ENCODE results near the gene FBXW5.

FBXW5 gene, protein sequence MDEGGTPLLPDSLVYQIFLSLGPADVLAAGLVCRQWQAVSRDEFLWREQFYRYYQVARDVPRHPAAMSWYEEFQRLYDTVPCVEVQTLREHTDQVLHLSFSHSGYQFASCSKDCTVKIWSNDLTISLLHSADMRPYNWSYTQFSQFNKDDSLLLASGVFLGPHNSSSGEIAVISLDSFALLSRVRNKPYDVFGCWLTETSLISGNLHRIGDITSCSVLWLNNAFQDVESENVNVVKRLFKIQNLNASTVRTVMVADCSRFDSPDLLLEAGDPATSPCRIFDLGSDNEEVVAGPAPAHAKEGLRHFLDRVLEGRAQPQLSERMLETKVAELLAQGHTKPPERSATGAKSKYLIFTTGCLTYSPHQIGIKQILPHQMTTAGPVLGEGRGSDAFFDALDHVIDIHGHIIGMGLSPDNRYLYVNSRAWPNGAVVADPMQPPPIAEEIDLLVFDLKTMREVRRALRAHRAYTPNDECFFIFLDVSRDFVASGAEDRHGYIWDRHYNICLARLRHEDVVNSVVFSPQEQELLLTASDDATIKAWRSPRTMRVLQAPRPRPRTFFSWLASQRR

DNA sequence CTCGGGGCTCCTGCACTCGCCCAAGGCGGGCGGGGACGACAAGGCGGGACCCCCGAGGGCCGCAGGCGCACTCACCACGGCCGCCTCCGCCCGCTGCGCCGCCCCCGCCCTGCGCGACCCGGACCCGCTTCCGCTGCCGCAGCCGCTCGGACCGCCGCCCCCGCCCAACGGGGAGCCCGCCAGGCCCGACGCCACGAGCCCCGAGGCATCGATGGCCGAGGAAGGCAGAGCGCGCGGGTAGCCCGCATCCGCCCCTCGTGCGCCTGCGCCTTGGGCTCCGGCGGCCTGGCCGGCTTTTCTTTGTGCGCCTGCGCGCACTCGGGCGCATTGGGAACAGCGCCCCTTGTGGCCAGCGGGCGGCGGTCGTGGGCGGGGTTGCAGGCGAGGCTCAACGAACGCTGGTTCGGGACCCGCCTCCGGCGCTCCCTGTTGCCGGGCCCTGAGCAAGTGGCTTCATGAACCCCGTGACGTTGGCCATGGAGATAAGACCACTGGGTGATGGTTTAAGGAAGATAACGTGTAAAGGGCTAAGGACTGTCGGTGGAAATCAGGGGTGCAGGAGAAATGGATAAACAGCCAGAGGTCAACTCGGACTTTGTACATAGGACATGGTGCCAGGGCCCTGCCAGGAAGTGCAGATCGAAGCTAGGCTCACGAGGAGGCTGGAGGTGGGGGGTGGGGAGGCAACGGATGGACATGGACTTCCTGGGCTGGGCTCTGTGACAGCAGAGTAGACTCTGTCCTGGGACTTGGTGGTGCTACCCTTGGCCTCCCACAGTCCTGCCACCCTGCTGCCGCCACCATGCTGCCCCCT lies at the start of gene FBXW5, which contains the start of gene C8G:
Gene FBXW5 (minus strand): TSS at position 220 of the 814 bp plus-strand sequence. CDS start 655 bp downstream, outside the sequence.
Gene C8G (plus strand): TSS at position 725 of the 814 bp plus-strand sequence. CDS start 78 bp downstream, at position 803.
- peak; percentile 95 for DNase-seq

- no peak for DNase-seq
Observed at GRCh38 chr9:136992819-136993369, 48.4 kb upstream of the FBXW5 start.

- peak; percentile 92 for DNase-seq
Observed at GRCh38 chr9:136991993-136992818, 47.7 kb upstream of the FBXW5 start, which contains the start of gene PAXX. TSS of gene PAXX (plus strand) at chr9:136992422. CDS start at chr9:136992444, 22 bp downstream.

DNA sequence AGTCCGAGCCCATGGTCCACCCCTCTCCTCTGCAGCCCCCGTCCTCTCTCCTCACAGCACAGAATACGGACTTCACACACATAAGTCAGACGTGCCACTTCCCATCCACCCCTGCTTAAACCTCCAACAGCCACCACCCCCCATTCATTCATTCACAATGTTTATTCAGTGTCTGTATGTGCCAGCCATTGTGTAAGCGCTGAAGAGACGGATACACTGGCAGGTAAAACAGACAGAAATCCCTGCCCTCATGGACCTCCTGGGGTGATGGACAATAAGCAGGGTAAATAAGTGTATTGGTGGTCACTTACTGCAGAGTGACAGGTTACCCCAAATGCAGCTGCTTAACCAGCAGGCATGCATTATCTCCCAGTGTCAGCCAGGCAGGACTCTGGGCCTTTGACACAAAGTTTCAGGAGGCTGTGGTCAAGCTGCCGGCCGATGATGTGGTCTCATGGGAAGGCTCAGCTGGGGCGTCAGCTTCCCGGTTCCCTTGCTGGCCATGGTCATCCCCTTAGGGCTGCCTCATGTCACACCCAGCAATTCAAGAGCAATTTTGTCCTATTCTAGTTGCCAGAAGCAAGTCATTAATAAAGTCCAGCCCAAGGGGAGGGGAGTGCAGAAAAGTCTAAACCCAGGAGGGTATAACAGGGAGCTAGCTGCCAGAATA lies 45.8 kb upstream of the FBXW5 start:
- no peak for DNase-seq

DNA sequence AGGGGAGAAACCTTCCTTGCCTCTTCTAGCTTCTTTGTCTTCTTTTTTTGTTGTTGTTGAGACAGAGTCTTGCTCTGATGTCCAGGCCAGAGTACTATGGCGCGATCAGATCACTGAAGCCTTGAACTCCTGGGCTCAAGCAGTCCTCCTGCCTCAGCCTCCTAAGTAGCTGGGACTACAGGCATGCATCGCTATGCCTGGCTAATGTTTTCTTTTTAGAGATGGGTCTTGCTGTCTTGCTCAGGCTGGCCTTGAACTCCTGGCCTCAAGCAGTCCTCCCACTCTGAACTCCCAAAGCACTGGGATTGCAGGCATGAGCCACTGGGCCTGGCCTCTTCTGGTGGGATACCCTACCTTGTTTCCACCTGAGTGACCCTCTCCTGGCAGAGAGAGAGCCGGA lies 44.3 kb upstream of the FBXW5 start:
- DNase-seq = no peak

DNA sequence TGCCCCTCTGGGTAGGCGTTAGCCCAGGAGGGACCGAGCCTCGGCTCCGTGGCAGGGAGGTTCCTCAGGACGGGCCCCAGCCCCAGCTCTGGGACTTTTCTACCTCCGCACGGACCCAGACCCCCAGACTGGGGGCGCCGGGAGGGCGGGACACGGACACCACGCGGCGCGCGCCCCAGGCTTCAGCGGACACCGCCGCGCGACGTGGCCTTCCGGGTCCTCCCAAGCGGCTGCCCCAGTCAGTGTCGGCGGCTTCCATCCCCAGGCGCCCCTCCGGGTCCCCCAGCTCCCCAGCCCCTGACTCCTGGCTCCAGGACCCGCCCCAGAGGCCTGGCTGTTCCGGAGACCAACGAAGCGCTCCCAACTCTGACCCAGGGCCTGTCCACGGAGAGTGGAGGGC lies 41.3 kb upstream of the FBXW5 start:
- DNase-seq = no peak

DNA sequence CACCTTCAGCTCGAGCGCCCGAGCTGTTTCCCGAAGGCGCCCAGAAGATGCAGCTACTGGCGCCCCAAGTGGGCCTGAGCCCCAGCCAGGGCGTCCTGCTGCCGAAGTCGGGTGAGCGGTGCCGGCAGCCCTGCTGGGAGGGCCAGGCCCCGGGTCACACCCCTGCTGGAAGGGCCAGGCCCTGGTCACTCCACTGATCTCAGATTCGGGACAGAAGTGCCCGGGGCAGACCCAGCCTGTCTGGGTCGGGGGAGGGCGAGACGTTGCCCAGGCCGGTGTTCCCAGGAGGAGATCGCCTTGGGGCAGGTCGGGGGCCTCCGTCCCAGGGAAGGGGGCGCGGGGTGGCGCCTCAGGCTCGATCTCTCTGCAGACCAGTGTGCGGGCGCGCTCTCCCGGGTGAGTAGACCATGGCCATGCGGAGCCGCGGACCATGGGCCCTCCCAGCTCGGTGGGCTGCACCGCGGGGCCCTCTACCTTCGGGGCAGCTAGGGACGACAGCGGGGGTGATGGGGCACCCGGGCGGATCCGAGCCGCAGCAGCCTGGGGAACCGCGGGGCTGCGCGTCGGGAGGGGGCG lies 40.6 kb upstream of the FBXW5 start:
- DNase-seq = no peak

DNA sequence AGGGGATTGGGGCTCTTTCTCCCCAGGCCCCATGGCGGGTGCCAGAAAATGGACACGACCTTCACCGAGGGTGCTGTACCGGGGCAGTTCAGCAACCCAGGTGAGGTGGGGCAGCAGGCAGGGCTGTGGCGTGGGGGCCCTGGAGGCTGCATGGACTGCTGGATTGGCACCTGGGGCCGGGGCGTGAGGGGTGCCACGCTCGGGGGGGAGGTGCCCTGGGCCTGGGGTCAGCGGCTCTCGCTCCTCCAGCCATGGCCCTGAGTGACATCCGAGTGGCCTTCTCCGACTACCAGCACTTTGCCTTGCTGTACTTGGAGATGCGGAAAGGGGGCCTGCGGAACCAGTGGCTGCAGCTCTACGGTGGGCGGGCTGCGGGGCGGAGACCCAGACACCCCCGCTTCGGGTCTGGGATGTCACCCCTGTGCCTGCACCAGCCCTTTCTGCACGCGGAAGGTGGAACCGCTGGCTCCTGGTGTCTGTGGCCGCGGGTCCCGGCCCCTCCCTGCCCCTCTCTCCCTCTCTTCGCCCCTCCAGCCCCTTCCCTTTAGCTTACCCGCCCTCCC lies 40.0 kb upstream of the FBXW5 start:
- DNase-seq = no peak

- no peak for DNase-seq
Observed at GRCh38 chr9:136983656-136984314, 39.2 kb upstream of the FBXW5 start.

DNA sequence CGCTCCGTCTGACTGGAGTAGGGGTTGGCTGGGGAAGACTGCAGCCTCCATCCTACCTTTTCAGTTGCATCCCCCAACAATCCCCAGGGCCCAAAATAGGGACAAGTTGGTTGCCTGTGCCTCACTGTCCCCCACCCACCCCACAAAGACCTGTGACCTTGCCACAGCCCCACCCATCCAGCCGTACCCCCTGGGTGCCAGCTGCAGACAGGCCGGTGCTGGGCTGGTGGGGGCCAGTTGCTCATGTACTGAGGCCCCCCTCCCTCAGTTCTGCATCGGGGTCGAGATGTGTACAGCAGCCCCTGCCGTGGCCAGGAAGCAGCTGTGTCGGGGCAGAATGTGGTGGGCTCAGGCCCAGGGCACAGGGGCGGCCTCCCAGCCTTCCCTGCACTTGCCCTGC lies 38.6 kb upstream of the FBXW5 start:
- DNase-seq = no peak

GRCh38 chr9:136982232-136983051 lies 37.9 kb upstream of the FBXW5 start, which contains the start of gene LCNL1:
TSS of gene LCNL1 (plus strand) at chr9:136982993. CDS start at chr9:136983587, 594 bp downstream.
- no peak for DNase-seq

DNA sequence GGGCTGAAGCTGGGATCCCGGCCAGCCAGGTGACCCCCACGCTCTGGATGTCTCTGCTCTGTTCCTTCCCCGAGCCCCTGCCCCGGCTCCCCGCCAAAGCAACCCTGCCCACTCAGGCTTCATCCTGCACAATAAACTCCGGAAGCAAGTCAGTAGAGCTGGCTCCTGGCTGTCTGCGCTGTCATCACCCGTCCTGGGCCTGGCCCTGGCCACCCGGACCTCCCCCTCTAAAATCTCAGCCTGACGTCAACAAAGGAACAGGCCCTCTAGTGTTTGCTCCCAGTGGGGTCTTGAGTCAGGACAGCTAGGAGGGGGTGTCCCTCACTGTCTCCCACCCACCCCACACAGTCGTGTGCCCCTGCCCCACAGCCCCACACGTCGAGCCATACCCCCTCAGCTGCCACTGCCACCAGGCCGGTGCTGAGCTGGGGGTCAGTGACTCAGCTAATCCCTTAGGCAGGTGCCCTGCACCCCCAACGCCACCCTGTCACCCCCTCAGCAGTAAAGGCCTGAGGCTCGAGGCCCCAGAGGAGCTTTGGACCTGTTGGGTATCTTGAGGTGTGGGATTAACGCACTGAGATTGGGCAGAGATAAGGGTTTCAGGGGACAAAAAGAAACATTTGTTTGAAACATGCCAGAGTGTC lies 37.2 kb upstream of the FBXW5 start:
- no peak for DNase-seq

- no peak for DNase-seq
Observed at GRCh38 chr9:136980669-136981478, 36.3 kb upstream of the FBXW5 start.

- DNase-seq = no peak
Observed at GRCh38 chr9:136979769-136980587, 35.4 kb upstream of the FBXW5 start.

GRCh38 chr9:136978865-136979544 lies 34.5 kb upstream of the FBXW5 start:
- DNase-seq = no peak
